Fibroblast of lung (primary cell): Measurements from ENCODE around the gene GTF2H2.

Experiments used
- EZH2 ChIP-seq: IDR thresholded peaks from 2 replicates; pipeline ENCODE4 v1.5.1; 2012; ENCODE audit warnings: low read length, control low read depth, mild to moderate bottlenecking; ENCODE audit errors: missing control alignments
- TF ChIP-seq, protein P1 (sequence below), 2 donors: IDR thresholded peaks in 1 of 2; conservative IDR thresholded peaks in 1 of 2; 1 replicate in 1 of 2; 2 replicates in 1 of 2; pipeline ENCODE4 v1.5.1; 2011 to 2012; ENCODE audit warnings: low read length in 2 of 2, control low read depth in 1 of 2, inconsistent platforms in 1 of 2, low read depth in 1 of 2, mild to moderate bottlenecking in 1 of 2

- TF ChIP-seq, protein P1, sequence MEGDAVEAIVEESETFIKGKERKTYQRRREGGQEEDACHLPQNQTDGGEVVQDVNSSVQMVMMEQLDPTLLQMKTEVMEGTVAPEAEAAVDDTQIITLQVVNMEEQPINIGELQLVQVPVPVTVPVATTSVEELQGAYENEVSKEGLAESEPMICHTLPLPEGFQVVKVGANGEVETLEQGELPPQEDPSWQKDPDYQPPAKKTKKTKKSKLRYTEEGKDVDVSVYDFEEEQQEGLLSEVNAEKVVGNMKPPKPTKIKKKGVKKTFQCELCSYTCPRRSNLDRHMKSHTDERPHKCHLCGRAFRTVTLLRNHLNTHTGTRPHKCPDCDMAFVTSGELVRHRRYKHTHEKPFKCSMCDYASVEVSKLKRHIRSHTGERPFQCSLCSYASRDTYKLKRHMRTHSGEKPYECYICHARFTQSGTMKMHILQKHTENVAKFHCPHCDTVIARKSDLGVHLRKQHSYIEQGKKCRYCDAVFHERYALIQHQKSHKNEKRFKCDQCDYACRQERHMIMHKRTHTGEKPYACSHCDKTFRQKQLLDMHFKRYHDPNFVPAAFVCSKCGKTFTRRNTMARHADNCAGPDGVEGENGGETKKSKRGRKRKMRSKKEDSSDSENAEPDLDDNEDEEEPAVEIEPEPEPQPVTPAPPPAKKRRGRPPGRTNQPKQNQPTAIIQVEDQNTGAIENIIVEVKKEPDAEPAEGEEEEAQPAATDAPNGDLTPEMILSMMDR (conservative IDR thresholded peaks at IDR 0.05 in 1 of 2, IDR thresholded peaks at IDR 0.05 in 1 of 2; ENCODE audit: low read depth in 1 of 2, low read length in 2 of 2) = no peak
- TF ChIP-seq EZH2 = no peak
Observed at GRCh38 chr5:71011194-71011792, 56.2 kb downstream of the GTF2H2 start.
